ENCODE measurements around the gene TBX4. TPM values are rescaled to one million over a fixed set of nuclear protein-coding genes. Genes with fewer than 3 reads are reported as not detected.

Gene TBX4
- total RNA-seq, 1 experiment from 2014 or later, result not detected

DNA sequence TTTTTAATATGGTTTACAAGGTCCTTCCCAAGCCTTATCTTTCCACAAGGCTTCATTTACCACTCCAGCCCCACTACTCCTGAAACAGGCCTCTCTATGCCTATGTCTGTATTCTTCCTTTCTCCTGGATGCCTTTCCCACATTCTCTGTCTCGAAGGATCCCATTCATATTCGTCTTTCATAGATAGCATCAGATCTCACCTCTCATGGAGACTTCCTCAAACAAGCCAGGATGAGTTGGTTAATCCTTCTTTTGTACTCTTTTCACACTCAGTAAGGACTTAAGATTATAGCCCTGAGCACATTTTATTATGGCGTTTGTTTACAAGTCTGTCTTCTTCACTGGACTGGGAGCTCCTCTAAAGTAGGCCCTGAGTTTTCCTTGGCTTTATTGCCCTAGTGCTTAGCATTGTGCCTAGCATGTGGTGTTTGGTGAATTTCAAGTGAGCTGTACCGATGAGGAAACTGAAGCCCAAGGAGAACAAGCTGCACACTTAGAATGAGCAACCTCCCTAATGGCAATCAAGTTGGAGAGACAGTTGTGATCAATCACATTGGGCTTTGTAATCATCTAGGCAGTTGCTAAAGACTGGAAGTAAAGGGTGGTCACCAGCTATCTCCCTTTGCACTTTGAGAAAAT, 10.0 kb upstream of the TBX4 start:
- H3K79me2 ChIP-seq (ENCODE audit: insufficient read depth, low read length), result no peaks in the 10 kb centered on the region
- H3T11ph ChIP-seq (ENCODE audit: low read length), result no peak overlapping the region
- H2BK120ac ChIP-seq (ENCODE audit: low read depth, low read length, poor library complexity, severe bottlenecking), result no peak overlapping the region
- H2AFZ ChIP-seq (ENCODE audit: low read length), result no peak overlapping the region
- no peak overlapping the region for H4K91ac ChIP-seq (ENCODE audit: insufficient read length, low read depth, low read length)
- no peak overlapping the region for H2BK20ac ChIP-seq (ENCODE audit: low read depth, low read length, poor library complexity, severe bottlenecking)
- WGBS (ENCODE audit: extremely low coverage, insufficient read length, low lambda C conversion rate), result no CpG with 5 or more reads among the region's 4 CpGs
- no peak overlapping the region for H3K4me2 ChIP-seq (ENCODE audit: insufficient read depth, insufficient read length, low read length)
- no peak overlapping the region for H4K5ac ChIP-seq (ENCODE audit: insufficient read length, low read depth, low read length)
- TF ChIP-seq, protein P1, sequence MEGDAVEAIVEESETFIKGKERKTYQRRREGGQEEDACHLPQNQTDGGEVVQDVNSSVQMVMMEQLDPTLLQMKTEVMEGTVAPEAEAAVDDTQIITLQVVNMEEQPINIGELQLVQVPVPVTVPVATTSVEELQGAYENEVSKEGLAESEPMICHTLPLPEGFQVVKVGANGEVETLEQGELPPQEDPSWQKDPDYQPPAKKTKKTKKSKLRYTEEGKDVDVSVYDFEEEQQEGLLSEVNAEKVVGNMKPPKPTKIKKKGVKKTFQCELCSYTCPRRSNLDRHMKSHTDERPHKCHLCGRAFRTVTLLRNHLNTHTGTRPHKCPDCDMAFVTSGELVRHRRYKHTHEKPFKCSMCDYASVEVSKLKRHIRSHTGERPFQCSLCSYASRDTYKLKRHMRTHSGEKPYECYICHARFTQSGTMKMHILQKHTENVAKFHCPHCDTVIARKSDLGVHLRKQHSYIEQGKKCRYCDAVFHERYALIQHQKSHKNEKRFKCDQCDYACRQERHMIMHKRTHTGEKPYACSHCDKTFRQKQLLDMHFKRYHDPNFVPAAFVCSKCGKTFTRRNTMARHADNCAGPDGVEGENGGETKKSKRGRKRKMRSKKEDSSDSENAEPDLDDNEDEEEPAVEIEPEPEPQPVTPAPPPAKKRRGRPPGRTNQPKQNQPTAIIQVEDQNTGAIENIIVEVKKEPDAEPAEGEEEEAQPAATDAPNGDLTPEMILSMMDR (conservative IDR thresholded peaks at IDR 0.05), result no peak
- H3K27me3 Mint-ChIP-seq (ENCODE audit: low read depth), result peaks cover 64% of the 10 kb centered on the region
- H2BK12ac ChIP-seq (ENCODE audit: insufficient read length, low read depth, low read length), result no peak overlapping the region
- no peak overlapping the region for H4K8ac ChIP-seq (replicated peaks; ENCODE audit: insufficient read length, low read depth, low read length)
- H3K4ac ChIP-seq (ENCODE audit: low read depth, low read length), result no peak overlapping the region
- no peaks in the 10 kb centered on the region for H3K4me1 ChIP-seq (ENCODE audit: insufficient read depth, low read length)
- no peak overlapping the region for H3K27ac ChIP-seq (ENCODE audit: insufficient read length, low read depth, low read length)
- peaks cover 26 to 33% of the 10 kb centered on the region in 2 experiments for H3K4me1 Mint-ChIP-seq
- no peak overlapping the region for H2BK15ac ChIP-seq (ENCODE audit: low read depth, low read length)
- no peak overlapping the region for H3K18ac ChIP-seq (ENCODE audit: insufficient read length, low read depth, low read length)
- no peak overlapping the region for H3K9ac ChIP-seq (ENCODE audit: extremely low read depth, insufficient read length, low read length)
- no peaks in the 10 kb centered on the region; the same call in 1 of the 2 replicates for H3K27me3 ChIP-seq (ENCODE audit: insufficient read depth, low read length)
- peaks cover 4 to 6% of the 10 kb centered on the region in 2 experiments; a peak in 4 of 5 replicates for H3K9me3 Mint-ChIP-seq
- no peaks in the 10 kb centered on the region for H3K79me1 ChIP-seq (ENCODE audit: insufficient read depth, low read depth, low read length, poor library complexity, severe bottlenecking)
- H2AK5ac ChIP-seq (ENCODE audit: insufficient read length, low read length), result no peak overlapping the region
- no peak for DNase-seq
- no peak overlapping the region for H3K4me3 Mint-ChIP-seq
- H3K27ac Mint-ChIP-seq, result peak overlapping the region in 1 of 3 experiments; percentile 2; a peak in 1 of 7 replicates
- no peak overlapping the region for H3K14ac ChIP-seq (ENCODE audit: insufficient read depth, low read length)
- H2BK5ac ChIP-seq (ENCODE audit: insufficient read length, low read length), result no peak overlapping the region
- no peak overlapping the region for H3K56ac ChIP-seq (ENCODE audit: insufficient read length, low read depth, low read length)
- H3K9me3 ChIP-seq (ENCODE audit: control insufficient read depth, low read depth, low read length), result no peaks in the 10 kb centered on the region
- H3K23me2 ChIP-seq (ENCODE audit: insufficient read length, low read depth, low read length, poor library complexity, severe bottlenecking), result no peaks in the 10 kb centered on the region
- H3K36me3 Mint-ChIP-seq (ENCODE audit: insufficient read depth in 1 of 3, low read depth in 3 of 3), result no peaks in the 10 kb centered on the region; a peak in 1 of 7 replicates
- no peaks in the 10 kb centered on the region for H4K20me1 ChIP-seq (ENCODE audit: control insufficient read depth, insufficient read depth, insufficient read length)
- no peak overlapping the region for H3K23ac ChIP-seq (ENCODE audit: insufficient read length, low read depth, low read length)

Data from H9 (cell line).